GM19023 (cell line): Measurements from ENCODE around the gene VPS45.

ENCODE experiments used
- ATAC-seq: cut with Tn5 transposase; IDR thresholded peaks from one replicate; pipeline ENCODE4 v1.9.1; 2021; ENCODE audit warnings: mild to moderate bottlenecking, moderate library complexity; ENCODE audit not compliant: unreplicated experiment

Gene VPS45

GRCh38 chr1:150069923-150070322, 2.3 kb downstream of the VPS45 start:
- no peak for ATAC-seq

- ATAC-seq: no peak
Measured at GRCh38 chr1:150072959-150073358, 5.4 kb downstream of the VPS45 start.

- ATAC-seq: no peak
Measured at GRCh38 chr1:150073516-150073915, 5.9 kb downstream of the VPS45 start.

- no peak for ATAC-seq
Measured at GRCh38 chr1:150076066-150076465, 8.5 kb downstream of the VPS45 start.

GRCh38 chr1:150076985-150077384, 9.4 kb downstream of the VPS45 start:
- no peak for ATAC-seq

GRCh38 chr1:150080784-150081183, 13.2 kb downstream of the VPS45 start:
- ATAC-seq: no peak

- no peak for ATAC-seq
Measured at GRCh38 chr1:150082494-150082893, 14.9 kb downstream of the VPS45 start.

- no peak for ATAC-seq
Measured at GRCh38 chr1:150083907-150084306, 16.3 kb downstream of the VPS45 start.

GRCh38 chr1:150085406-150085805, 17.8 kb downstream of the VPS45 start:
- ATAC-seq: no peak

GRCh38 chr1:150087415-150087814, 19.8 kb downstream of the VPS45 start:
- ATAC-seq: no peak

- no peak for ATAC-seq
Measured at GRCh38 chr1:150089846-150090520, 22.4 kb downstream of the VPS45 start.

- ATAC-seq: no peak
Measured at GRCh38 chr1:150092180-150092791, 24.7 kb downstream of the VPS45 start.

GRCh38 chr1:150093805-150094204, 26.2 kb downstream of the VPS45 start:
- ATAC-seq: no peak

GRCh38 chr1:150094734-150095265, 27.2 kb downstream of the VPS45 start:
- ATAC-seq: no peak

- ATAC-seq: no peak
Measured at GRCh38 chr1:150102986-150103385, 35.4 kb downstream of the VPS45 start.

GRCh38 chr1:150106341-150106740, 38.8 kb downstream of the VPS45 start:
- ATAC-seq: no peak

GRCh38 chr1:150109586-150109985, 42.0 kb downstream of the VPS45 start:
- no peak for ATAC-seq

- no peak for ATAC-seq
Measured at GRCh38 chr1:150110116-150110515, 42.5 kb downstream of the VPS45 start.

- ATAC-seq: no peak
Measured at GRCh38 chr1:150111670-150112069, 44.1 kb downstream of the VPS45 start.

GRCh38 chr1:150115121-150115520, 47.5 kb downstream of the VPS45 start:
- no peak for ATAC-seq

GRCh38 chr1:150118716-150119115, 51.1 kb downstream of the VPS45 start:
- ATAC-seq: no peak

- ATAC-seq: no peak
Measured at GRCh38 chr1:150121236-150121862, 53.8 kb downstream of the VPS45 start.
